Activated CD8-positive, alpha-beta memory T cell treated with anti-CD3 and anti-CD28 coated beads, Interleukin-2, amount 50 U/mL, for 24 hours (primary cell): ENCODE results near the gene EDN2.

Experiments
- DNase-seq: peaks from one replicate; pipeline ENCODE4 v3.0.0-alpha.2; 2020; ENCODE audit errors: extremely low read depth

EDN2 gene

DNA sequence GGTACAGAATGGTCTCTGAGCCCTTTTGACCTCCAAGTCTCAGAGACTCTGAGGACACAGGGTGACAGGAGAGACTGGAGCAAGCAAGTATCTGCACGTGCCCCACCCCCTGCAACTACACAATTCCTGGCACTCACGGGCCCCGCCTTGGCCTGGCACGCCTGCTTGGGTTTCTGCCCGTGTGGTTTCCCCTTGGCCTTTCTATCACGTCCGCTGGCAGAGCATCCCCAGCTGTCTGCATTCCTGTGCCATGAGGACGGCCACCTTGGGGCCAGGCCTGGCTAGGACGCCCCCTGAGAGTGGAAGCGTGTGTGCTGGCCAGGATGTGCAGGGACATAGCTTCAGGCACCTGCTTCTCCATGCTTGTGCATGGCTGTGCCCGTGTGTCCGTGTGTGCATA, 14.3 kb upstream of the EDN2 start:
- no peak for DNase-seq

GRCh38 chr1:41498391-41498790, 13.9 kb upstream of the EDN2 start:
- no peak for DNase-seq

GRCh38 chr1:41497461-41498030, 13.1 kb upstream of the EDN2 start:
- no peak for DNase-seq

DNA sequence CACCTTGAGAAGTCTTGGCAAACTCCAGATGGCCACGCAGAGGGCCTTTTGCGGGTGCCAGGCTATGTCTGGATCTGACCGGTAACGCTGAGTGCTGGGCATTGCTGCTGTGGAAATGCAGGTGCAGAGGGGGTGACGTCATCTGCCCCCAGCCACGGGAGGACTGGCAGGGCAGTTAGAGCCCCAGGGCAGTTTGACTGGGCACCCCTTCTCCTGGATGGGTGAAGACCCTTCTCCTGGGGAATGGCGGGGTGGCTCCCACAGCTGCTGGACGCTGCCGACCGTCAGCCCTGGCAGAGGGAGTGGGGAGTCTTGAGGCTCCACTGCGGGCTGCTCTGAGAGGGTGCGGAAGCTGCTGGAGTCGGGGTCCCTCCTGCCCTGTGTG, 12.6 kb upstream of the EDN2 start:
- no peak for DNase-seq

DNA sequence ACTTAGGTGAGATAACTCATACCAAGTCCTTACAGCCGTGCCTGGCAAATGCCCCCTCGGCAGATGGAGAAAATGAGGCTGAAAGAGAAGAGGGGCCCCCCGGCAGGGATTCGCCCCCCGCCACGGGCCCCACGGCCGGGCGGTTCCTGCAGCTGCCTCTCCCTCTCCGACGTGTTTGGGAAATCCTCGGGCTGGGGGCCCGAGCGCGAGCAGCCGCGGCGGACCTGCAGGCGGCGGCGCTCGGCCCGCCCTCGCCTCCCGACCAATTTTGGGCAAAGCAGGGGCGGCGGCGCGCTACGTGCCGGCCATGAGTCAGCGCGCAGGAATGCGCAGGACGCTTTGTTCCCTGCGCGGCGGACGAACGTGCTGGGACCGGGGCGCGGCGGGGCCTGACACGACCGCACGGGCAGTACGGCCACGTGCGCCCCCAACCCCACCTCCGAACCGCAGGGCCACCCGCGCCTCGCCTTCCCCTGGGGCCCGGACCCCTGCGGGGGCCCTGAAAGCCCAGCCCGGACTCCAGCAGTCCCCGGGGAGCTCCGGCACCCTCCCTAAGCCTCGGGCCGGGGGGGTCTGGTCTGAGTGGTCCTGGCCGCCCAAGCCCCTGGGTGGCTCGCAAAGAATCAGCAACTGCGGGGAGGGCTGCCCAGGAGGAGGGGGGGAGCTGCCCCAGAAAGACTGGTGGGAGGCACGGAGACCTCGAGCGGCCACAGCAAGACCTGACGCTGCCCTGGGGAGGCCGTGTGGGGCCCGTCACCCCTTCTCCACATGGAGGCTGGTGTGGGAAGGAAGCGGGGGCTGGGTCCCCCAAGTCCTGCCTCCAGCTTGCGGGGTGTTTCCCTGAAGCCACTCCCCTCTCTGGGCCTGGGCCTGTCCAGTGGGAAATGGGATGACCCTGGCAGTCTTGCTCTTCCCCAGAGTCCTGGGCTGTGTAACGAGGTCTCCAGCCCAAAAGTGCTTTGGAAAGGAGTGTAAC, 11.9 kb upstream of the EDN2 start:
- no peak for DNase-seq

DNA sequence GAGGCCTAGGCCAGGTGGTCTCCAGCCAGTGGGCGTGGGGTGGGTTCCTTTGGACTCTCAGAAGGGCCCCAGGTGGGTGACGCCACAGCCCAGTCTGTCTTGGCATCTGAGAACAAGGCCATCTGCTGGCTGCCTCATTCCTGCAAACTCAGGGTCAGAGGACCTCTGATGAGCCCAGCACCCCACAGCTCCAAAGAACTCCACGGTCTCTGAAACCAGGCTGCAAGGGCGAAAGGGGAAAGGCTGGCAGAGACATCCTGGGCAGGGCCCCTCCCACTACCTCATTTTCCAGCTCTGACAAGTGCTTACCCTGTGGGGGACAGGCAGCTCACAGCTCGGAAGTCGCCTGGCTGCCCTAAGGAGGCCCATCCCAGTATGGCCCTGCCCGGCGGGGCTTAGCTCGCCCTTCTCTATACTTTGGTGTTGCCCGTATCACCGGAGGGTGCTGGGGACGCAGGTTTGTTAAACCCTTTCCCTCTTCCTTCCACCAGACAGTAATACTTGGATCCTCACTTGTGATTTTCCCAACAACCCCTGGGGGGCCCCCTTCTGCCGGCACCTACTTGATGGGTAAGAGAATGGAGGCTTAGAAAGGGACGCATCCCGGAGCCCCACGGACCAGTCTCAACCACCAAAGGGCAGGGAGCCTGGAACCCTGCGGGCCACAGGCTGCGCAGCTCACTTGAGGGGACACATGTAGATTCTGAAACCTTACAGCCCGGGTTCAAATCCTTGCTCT, 10.9 kb upstream of the EDN2 start:
- DNase-seq, result no peak

DNA sequence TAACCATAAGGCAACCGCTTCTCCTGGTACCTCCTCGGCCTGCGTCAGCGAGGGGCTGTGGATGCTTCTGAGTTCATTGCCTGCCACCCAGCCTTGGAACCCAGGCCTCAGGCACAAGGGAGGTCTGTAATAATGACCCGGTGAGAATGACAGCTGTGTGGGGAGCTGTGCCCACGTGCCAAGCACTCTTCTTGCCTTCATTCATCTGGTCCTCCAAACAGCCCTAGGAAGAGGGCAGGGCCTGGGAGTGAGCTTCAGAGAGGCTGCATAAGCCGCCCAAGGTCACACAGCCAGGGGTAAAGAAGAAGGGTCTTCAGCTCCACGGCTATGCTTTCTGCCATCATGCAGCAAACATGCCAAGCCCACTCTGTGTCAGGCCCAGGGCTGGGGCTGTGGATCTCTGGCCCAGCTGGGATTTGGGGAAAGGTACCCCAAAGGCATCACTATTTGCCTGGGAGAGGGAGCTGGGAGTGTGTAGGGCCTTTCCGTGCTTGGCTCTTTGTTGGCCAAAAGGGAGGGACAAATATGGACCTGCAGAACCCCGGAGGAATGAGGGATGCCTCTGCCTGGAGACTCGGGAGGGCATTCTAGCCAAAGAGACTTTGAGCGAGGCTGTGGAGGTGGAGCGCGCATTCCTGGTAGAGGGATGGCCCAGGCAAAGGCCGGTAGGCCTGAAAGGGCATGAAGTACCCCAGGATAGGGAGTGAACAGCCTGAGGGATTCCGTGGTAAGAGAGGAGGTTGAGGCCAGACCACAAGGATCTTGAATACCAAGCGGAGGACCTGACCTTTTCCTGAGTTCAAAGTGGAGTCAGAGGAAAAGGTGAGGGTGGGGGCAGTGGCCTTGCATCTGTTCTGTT, 10.1 kb upstream of the EDN2 start:
- DNase-seq, result no peak

- no peak for DNase-seq
These were observed 9.3 kb upstream of the EDN2 start for GRCh38 chr1:41493626-41494350.

DNA sequence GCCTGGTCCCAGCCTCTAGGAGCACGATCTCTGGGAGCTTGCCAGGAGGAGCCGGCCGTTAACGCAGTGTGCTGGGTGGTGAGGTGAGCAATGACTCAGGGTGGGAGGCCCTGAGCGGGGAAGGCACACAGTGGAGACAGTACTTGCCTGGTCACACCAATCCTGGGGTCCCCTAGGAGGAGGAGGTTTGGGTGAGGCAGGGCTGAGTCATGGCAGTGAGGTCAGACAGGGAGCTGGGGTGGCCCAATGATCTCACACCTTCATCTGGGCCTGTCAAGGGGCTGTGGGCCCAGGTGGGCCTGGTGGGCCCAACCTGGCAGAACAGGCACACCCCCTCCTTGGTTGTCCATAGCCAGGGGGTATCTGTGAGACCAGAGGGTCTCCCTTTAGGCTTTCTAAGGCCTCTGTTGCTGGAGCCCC, 8.6 kb upstream of the EDN2 start:
- DNase-seq, result no peak

- no peak for DNase-seq
These were observed 7.9 kb upstream of the EDN2 start for GRCh38 chr1:41492341-41492848.

GRCh38 chr1:41490911-41491310, 6.4 kb upstream of the EDN2 start:
- no peak for DNase-seq

GRCh38 chr1:41489561-41489960, 5.1 kb upstream of the EDN2 start:
- DNase-seq, result no peak

- no peak for DNase-seq
These were observed 3.8 kb upstream of the EDN2 start for GRCh38 chr1:41488040-41488951.

DNA sequence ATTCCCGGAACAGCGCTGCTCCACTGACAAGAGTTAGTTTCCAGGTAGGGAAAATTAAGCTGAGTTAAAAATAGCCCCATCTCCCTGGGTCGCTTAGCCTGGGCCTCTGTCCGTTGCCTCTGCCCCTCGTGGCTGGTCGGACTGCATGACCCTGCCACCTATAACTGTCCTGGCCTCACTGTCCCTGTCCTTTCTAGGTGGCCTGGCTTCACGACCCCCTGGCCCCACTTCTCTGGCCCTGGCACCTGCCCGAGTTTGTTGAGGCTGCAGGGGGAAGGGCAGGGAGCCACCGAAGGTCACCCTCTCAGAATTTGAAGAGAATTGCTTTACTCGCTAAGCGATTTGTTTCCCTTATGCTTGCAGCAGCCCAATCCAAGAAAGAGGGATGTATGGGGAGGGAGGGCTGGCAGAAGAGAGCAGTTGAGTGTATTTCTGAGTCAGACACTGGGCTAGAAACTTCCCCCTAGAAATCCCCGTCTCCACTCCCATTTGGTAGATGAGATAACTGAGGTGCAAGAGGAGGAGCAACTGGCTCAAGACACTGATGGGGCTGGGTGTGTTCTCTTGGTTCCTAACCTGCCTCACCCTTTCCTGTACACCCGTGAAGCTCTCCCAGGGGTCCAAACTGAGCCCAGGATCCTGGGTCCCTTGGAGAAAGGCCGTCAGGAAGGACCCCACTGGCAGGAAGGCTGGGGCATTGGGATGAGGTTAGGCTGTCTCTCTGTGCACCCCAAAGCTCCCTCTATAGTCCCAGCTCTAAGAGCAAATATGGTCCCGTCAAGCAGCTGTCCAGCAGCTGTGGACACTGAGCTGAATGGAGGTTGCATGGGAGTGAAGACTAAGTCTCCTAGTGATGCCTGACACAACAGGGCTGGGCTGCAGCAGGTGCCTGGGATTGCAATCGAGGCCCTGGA, 2.9 kb upstream of the EDN2 start:
- no peak for DNase-seq

DNA sequence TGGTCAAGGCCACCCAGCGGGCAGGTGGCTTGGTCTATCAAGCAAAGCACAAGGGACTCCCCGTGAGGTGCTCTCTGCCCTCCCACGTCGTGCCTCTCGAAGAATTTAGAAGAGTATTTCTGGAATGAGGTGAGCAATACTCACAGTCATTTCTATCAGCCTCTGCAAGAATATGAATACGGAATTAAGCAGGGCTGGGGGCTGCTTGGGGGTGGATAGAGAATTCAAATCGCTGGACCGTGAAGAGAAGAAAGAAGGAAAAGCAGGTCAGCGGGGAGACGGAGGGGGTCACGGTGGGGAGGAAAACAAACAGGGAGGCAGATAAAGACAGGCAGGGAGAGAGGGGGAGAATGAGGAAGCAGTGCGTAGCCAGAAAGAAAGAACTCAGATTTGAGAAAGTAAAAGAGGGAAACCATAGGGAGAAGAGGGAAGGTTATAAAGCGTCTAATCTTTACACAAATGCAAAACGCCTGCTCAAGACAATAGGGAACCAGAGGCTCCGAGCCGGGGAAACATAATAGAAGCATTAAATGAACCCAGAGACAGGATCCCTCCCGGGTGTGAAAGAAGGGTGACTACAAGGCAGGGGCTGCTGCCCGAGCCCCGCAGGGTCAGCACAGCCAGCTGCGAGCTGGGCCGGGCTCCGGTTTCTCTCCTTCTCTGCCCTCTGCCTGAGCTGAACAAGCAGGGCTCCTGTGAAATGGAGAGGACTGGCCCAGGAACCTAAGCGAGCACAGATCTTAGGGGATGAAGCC, 2.1 kb upstream of the EDN2 start:
- no peak for DNase-seq

GRCh38 chr1:41486053-41486370, 1.5 kb upstream of the EDN2 start:
- no peak for DNase-seq

DNA sequence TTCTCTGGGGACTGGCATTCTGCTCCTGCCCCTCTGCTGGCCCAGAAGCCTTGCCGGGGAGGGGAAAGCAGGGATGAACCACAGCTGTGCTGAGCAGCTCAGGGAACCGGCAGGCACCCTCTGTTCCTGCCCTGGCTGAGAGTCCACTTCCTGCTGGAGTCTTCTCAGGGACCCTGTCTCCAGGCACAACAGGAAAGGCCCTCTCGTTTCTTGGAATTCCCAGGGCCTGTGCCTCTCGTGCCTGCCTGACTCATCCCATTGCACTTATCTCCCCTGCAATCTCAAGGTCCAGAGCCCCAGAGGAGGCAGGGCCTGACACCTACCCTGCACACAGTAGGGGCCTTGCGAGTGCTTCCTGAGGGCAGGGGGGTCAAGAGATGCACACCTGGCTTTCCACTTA, 1.1 kb upstream of the EDN2 start:
- DNase-seq, result no peak

GRCh38 chr1:41483960-41484401, 502 bp downstream of the EDN2 start:
- no peak for DNase-seq
